Thoracic aorta (tissue), 2 donors: ENCODE data around the gene PELO. TPM values are rescaled to one million over a fixed set of nuclear protein-coding genes. Genes with fewer than 3 reads are reported as not detected.

Experiments used
- ATAC-seq: fragments of 150-250 bp; one replicate; pipeline ENCODE4 v1.8.0; 2017; ENCODE audit warnings: low read depth; ENCODE audit not compliant: insufficient number of reproducible peaks, low FRiP score
- DNase-seq: peaks from one replicate; pipeline ENCODE4 v3.0.0-alpha.2; 2020; ENCODE audit warnings: low spot score
- H3K27ac ChIP-seq, 2 donors: fragments of 200-600 bp; sonication (generic); 1 replicate in 1 of 2; 2 replicates in 1 of 2; pipeline ENCODE4 v1.5.1; 2016; ENCODE audit warnings: mild to moderate bottlenecking in 2 of 2, moderate library complexity in 2 of 2
- H3K27me3 ChIP-seq: fragments of 200-600 bp; sonication (generic); replicated peaks from 2 replicates; pipeline ENCODE4 v1.6.0; 2016; ENCODE audit warnings: mild to moderate bottlenecking; ENCODE audit not compliant: insufficient read depth
- H3K36me3 ChIP-seq: fragments of 200-600 bp; sonication (generic); one replicate; pipeline ENCODE4 v1.5.1; 2016
- H3K4me1 ChIP-seq, 2 donors: fragments of 200-600 bp; sonication (generic); 1 replicate in 1 of 2; 2 replicates in 1 of 2; pipeline versions ENCODE4 v1.5.1 to v1.6.0; 2016; ENCODE audit warnings: low read depth in 2 of 2, mild to moderate bottlenecking in 1 of 2; ENCODE audit not compliant: control insufficient read depth in 1 of 2
- H3K4me3 ChIP-seq: fragments of 200-600 bp; sonication (generic); 2 replicates; pipeline ENCODE4 v1.5.1; 2016; ENCODE audit warnings: mild to moderate bottlenecking
- H3K9me3 ChIP-seq: fragments of 200-600 bp; sonication (generic); 2 replicates; pipeline ENCODE4 v1.5.1; 2016
- total RNA-seq, 2 donors: library from RNA; depleted of rRNA; stranded (reverse); fragments of >200 nt; gene quantifications; one replicate each; pipeline versions ENCODE4 v1.1.0 to v1.2.3, GENCODE V29; 2016
- TF ChIP-seq, protein P1 (sequence below): fragments of 200-600 bp; sonication (generic); IDR thresholded peaks from one replicate; pipeline ENCODE4 v1.5.1; 2019; ENCODE audit warnings: antibody characterized with exemption

PELO gene
- total RNA-seq, 2 donors from 2014 or later = 28.8 to 44.7 TPM

DNA sequence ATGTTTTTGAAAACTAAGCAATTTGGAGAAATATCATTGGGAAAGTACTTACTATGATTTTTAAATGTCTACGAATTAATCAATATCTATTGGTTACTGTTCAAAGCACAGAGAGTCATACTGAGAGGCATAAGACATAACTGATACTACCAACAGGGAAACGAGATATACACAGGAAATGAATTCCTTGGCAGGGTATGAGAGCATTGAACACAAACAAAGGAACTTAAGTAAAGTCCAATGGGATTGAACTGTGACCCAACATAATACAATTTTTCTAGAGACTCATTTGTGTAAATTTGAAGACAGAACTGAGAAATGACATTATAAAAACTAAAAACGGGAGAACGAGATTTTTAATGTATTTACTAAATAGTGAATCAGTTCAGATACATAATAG, 1.3 kb upstream of the PELO start:
- Histone ChIP-seq H3K4me1 (peaks cover 6 to 40% of the 10 kb centered on the region in 2 donors), H3K36me3 (no peaks in the 10 kb centered on the region), H3K4me3 (peak overlapping the region; percentile 87), H3K27me3 (no peaks in the 10 kb centered on the region), H3K27ac (peak overlapping the region; percentile 94 to 95), H3K9me3 (no peaks in the 10 kb centered on the region)
- TF ChIP-seq, protein P1, sequence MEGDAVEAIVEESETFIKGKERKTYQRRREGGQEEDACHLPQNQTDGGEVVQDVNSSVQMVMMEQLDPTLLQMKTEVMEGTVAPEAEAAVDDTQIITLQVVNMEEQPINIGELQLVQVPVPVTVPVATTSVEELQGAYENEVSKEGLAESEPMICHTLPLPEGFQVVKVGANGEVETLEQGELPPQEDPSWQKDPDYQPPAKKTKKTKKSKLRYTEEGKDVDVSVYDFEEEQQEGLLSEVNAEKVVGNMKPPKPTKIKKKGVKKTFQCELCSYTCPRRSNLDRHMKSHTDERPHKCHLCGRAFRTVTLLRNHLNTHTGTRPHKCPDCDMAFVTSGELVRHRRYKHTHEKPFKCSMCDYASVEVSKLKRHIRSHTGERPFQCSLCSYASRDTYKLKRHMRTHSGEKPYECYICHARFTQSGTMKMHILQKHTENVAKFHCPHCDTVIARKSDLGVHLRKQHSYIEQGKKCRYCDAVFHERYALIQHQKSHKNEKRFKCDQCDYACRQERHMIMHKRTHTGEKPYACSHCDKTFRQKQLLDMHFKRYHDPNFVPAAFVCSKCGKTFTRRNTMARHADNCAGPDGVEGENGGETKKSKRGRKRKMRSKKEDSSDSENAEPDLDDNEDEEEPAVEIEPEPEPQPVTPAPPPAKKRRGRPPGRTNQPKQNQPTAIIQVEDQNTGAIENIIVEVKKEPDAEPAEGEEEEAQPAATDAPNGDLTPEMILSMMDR = no peak
- DNase-seq (no peak), ATAC-seq (no peak)

DNA sequence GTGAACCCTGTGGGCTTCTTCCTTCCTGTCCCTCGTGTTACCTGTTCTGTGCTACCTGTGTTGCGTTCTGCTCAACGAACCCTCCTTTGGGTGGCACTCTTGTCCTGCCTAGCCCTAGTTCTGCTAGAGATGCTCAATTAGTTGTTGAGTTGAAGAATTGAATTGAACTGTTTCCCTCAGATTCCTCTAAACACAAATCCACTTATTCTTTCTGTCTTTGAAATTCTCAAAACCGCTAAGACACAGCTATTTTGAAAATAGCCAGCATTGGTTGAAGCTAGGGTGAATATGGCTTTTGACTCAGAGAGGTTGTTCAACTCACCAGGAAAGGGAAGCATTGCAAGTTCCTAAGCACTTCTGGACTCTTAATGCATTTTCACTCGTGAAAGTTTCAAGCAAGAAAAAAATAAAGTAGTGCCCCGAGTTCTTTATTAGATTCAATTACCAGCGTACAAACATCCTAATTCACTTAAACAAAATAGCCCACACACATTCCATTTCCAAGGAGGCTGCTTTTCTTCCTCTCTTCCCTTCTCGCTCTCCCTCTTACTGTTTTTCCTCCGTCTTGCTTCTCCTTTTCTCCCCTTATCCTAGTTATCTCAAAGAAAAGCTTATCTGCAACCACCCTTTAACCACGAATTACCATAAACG, 642 bp upstream of the PELO start:
- no peaks in the 10 kb centered on the region for H3K36me3 ChIP-seq
- TF ChIP-seq, protein P1 = no peak
- H3K4me1 ChIP-seq = peaks cover 10 to 45% of the 10 kb centered on the region in 2 donors
- peak overlapping the region; percentile 87 for H3K4me3 ChIP-seq
- no peaks in the 10 kb centered on the region for H3K9me3 ChIP-seq
- DNase-seq = no peak
- no peak for ATAC-seq
- peak overlapping the region; percentile 94 to 95 for H3K27ac ChIP-seq
- H3K27me3 ChIP-seq = no peaks in the 10 kb centered on the region

DNA sequence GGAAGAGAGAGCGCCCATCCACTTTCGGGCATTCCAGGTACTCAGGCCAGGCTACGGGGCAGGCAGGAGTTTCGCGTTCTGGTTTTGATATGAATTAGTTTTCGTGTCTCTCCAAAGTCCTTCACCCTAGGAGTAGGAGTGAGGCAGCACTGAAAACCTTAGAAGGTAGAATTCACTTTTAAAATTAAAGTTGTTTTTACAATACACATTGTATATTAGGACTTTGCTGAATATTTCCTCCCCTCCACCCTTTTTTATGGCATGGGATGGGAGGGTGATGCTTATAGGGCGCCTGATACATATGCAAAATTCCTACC, 747 bp downstream of the PELO start:
- ATAC-seq = no peak
- no peak for DNase-seq
- no peaks in the 10 kb centered on the region for H3K27me3 ChIP-seq
- no peaks in the 10 kb centered on the region for H3K36me3 ChIP-seq
- TF ChIP-seq, protein P1 = peak; percentile 2
- peak overlapping the region; percentile 94 to 95 for H3K27ac ChIP-seq
- peaks cover 13 to 57% of the 10 kb centered on the region in 2 donors for H3K4me1 ChIP-seq
- no peaks in the 10 kb centered on the region for H3K9me3 ChIP-seq
- peak overlapping the region; percentile 87 for H3K4me3 ChIP-seq

DNA sequence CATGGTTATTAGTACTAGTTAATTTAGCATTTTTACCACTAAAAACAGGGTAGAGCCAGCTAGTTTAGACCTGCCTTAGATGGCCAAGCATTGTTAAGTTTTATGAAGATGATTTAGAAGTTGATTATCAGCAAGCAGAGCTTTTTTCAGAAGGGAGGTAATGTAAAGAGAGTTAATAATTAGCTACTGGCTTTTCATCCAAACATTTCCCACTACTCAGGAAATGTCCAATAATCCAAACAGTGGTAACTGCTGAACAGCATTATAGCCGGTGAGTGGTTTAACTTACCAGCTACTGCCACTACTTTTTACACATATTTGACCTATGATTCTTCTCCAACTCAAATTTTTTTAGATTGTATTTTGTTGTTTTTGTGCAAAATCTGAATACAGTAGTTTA, 1.7 kb downstream of the PELO start:
- Histone ChIP-seq H3K36me3 (no peaks in the 10 kb centered on the region), H3K9me3 (no peaks in the 10 kb centered on the region), H3K4me1 (peaks cover 16 to 57% of the 10 kb centered on the region in 2 donors), H3K4me3 (peak overlapping the region; percentile 87), H3K27me3 (no peaks in the 10 kb centered on the region), H3K27ac (peak overlapping the region; percentile 94 to 95)
- ATAC-seq (no peak), DNase-seq (no peak)
- TF ChIP-seq, protein P1 = no peak

DNA sequence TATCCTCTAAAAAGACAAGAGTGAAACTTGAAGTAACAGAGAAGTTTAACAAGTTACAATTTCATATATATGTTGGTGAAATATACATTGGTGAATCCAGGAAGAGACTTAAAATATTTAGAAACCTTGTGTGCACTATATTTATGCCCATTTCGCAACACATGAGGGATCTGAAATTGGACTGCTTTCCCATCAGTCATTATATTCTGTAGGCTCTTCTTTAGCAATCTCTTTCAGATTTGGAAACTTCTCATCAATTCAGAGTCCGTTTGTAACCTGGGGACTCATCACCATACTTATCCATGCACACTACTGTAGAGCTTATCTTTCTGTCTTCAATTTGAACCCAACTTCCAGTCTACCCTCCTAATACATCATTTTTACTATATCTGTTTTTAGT, 2.1 kb downstream of the PELO start:
- H3K4me1 ChIP-seq = peaks cover 20 to 57% of the 10 kb centered on the region in 2 donors
- no peaks in the 10 kb centered on the region for H3K9me3 ChIP-seq
- ATAC-seq (no peak), DNase-seq (no peak)
- H3K27me3 ChIP-seq = no peaks in the 10 kb centered on the region
- H3K27ac ChIP-seq = peak overlapping the region; percentile 94 to 95
- no peaks in the 10 kb centered on the region for H3K36me3 ChIP-seq
- TF ChIP-seq, protein P1 = no peak
- H3K4me3 ChIP-seq = peak overlapping the region; percentile 87
